ENCODE results near the gene SNCAIP.

DNA sequence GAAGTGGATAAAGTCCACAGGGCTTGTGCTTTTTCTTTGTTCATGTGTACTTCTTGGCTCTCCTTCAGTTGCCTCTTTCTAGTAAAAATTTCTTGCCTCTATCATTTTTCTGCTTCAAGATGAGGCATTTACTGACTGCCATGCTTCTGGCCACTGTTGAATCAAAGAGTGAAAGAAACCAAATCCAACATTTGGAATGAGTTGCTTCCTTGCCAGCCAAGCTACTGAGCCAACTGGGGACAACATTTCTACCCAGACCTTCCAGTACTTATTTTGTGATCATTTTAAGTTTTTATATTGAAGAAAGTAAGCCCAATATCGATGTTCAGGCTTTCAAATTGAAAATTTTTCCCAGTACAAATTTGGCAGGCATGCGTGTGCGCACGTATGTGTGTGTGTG lies 73.2 kb downstream of the SNCAIP start:
- TF ChIP-seq, protein P1, sequence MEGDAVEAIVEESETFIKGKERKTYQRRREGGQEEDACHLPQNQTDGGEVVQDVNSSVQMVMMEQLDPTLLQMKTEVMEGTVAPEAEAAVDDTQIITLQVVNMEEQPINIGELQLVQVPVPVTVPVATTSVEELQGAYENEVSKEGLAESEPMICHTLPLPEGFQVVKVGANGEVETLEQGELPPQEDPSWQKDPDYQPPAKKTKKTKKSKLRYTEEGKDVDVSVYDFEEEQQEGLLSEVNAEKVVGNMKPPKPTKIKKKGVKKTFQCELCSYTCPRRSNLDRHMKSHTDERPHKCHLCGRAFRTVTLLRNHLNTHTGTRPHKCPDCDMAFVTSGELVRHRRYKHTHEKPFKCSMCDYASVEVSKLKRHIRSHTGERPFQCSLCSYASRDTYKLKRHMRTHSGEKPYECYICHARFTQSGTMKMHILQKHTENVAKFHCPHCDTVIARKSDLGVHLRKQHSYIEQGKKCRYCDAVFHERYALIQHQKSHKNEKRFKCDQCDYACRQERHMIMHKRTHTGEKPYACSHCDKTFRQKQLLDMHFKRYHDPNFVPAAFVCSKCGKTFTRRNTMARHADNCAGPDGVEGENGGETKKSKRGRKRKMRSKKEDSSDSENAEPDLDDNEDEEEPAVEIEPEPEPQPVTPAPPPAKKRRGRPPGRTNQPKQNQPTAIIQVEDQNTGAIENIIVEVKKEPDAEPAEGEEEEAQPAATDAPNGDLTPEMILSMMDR (IDR thresholded peaks at IDR 0.05): no peak
- no peak for TF ChIP-seq POLR2A (IDR thresholded peaks at IDR 0.05)
